H1 (cell line): ENCODE results near the gene GALNT17. TPM values are rescaled to one million over a fixed set of nuclear protein-coding genes. Genes with fewer than 3 reads are reported as not detected.

ENCODE experiments used
- ATF3 ChIP-seq: IDR thresholded peaks from 2 replicates; pipeline ENCODE4 v1.6.1; 2011; ENCODE audit warnings: low read depth, mild to moderate bottlenecking, low read length; ENCODE audit not compliant: insufficient read depth
- BRCA1 ChIP-seq: IDR thresholded peaks from 2 replicates; pipeline ENCODE4 v1.6.1; 2012; ENCODE audit warnings: low read depth, low read length, improper control_type of control experiment
- CHD1 ChIP-seq: IDR thresholded peaks from 2 replicates; pipeline ENCODE4 v1.6.1; 2012; ENCODE audit warnings: low read depth, low read length, improper control_type of control experiment
- E2F6 ChIP-seq: IDR thresholded peaks from 2 replicates; pipeline ENCODE4 v1.6.1; 2012; ENCODE audit warnings: inconsistent platforms
- FOSL1 ChIP-seq: IDR thresholded peaks from 2 replicates; pipeline ENCODE4 v1.6.1; 2011; ENCODE audit warnings: mild to moderate bottlenecking, low read depth, low read length, moderate library complexity; ENCODE audit not compliant: insufficient read depth
- HDAC2 ChIP-seq, 2 experiments: fragments of 300-600 bp in 1 of 2; sonication (generic) in 1 of 2; IDR thresholded peaks; 2 replicates each; pipeline ENCODE4 v1.6.1; 2011 to 2012; ENCODE audit warnings: low read depth in 2 of 2, low read length in 2 of 2, mild to moderate bottlenecking in 2 of 2, moderate library complexity in 2 of 2, borderline replicate concordance in 1 of 2, inconsistent platforms in 1 of 2
- POLR2AphosphoS5 ChIP-seq: IDR thresholded peaks from 2 replicates; pipeline ENCODE4 v1.6.1; 2011; ENCODE audit warnings: low read depth, low read length
- TEAD4 ChIP-seq: IDR thresholded peaks from 2 replicates; pipeline ENCODE4 v1.6.1; 2012; ENCODE audit warnings: low read depth, low read length, inconsistent platforms, mixed read lengths
- ZNF274 ChIP-seq: IDR thresholded peaks from 2 replicates; pipeline ENCODE4 v1.7.0; 2012; ENCODE audit warnings: low read length, borderline replicate concordance; ENCODE audit errors: extremely low read depth
- polyA plus RNA-seq, 7 experiments: library from polyadenylated mRNA; depleted of rRNA in 3 of 7; stranded (reverse) in 5 of 7; unstranded in 2 of 7; fragments of >200 nt in 5 of 7; fragments of 200-250 nt in 2 of 7; gene quantifications; 1 replicate in 5 of 7; 2 replicates in 1 of 7; 4 replicates in 1 of 7; pipeline versions ENCODE4 v1.2.1 to v1.2.3, GENCODE V29; 2011 to 2013; ENCODE audit warnings: missing spikeins in 2 of 7, mixed read lengths in 2 of 7
- total RNA-seq: library from RNA; stranded (reverse); fragmentation: NEBNext Ultra II Directional; extraction: Animal tissue kit (Norgen Biotek cat#: 25700); gene quantifications from 2 replicates; pipeline ENCODE4 v1.2.1, GENCODE V29; 2021

The GALNT17 gene
- total and polyA plus RNA-seq, 2 of the 8 experiments (the other 6 are each of a cell fraction or from before 2014, with no cell fraction given), result 37.7 to 47.0 TPM

GRCh38 chr7:71210220-71210619 is 78.3 kb downstream of the GALNT17 start (continued):
- TF ChIP-seq ATF3 (no peak), E2F6 (no peak), TEAD4 (no peak), CHD1 (no peak), ZNF274 (no peak), BRCA1 (no peak), POLR2AphosphoS5 (no peak), FOSL1 (no peak), HDAC2 (IDR thresholded peaks at IDR 0.05; ENCODE audit: borderline replicate concordance in 1 of 2, low read depth in 2 of 2, low read length in 2 of 2) (no peak)
